Psoas muscle (tissue), 8 donors: ENCODE measurements around the gene CCDC12. TPM values are rescaled to one million over a fixed set of nuclear protein-coding genes. Genes with fewer than 3 reads are reported as not detected.

ENCODE experiments used
- ATAC-seq, 4 donors: fragments of 200-7000 bp; cut with Tn5 transposase; one replicate each; pipeline ENCODE4 v1.9.1; 2020; ENCODE audit warnings: moderate library complexity in 3 of 4, mild to moderate bottlenecking in 2 of 4
- DNase-seq, 2 donors: peaks; one replicate each; pipeline ENCODE4 v3.0.0-alpha.2; 2020
- H3K27ac ChIP-seq: fragments of 200-600 bp; one replicate; pipeline ENCODE4 v1.8.0; 2022
- H3K27me3 ChIP-seq, 3 donors: fragments of 200-600 bp in 1 of 3; one replicate each; pipeline versions ENCODE4 v1.6.1 to v1.8.0; 2013 to 2022; ENCODE audit warnings: low read length in 2 of 3, mild to moderate bottlenecking in 2 of 3, moderate library complexity in 1 of 3; ENCODE audit not compliant: insufficient read depth in 3 of 3
- H3K36me3 ChIP-seq, 2 donors: fragments of 200-600 bp in 1 of 2; one replicate each; pipeline versions ENCODE4 v1.6.1 to v1.8.0; 2013 to 2022; ENCODE audit warnings: low read depth in 1 of 2, mild to moderate bottlenecking in 1 of 2, moderate library complexity in 1 of 2; ENCODE audit not compliant: insufficient read depth in 1 of 2
- H3K4me1 ChIP-seq: fragments of 200-600 bp; one replicate; pipeline ENCODE4 v1.8.0; 2022
- H3K4me3 ChIP-seq: fragments of 200-600 bp; one replicate; pipeline ENCODE4 v1.8.0; 2022; ENCODE audit warnings: mild to moderate bottlenecking
- H3K9me3 ChIP-seq: fragments of 200-600 bp; one replicate; pipeline ENCODE4 v1.8.0; 2022
- WGBS, 3 donors: extraction: QIAGEN DNeasy Blood & Tissue Kit; methylation state at CpG; one replicate each; pipeline versions ENCODE4 v1.1.6 to v1.1.7; 2013; 5-methylcytosine and 5-hydroxymethylcytosine counted together
- intact Hi-C, 2 donors: fragments of 100-400 bp; cut with DNase I; formaldehyde crosslinking; loops; one replicate each; pipeline versions ENCODE4 v1.11.0 to v1.14.2; 2022
- polyA plus RNA-seq, 3 donors: library from polyadenylated mRNA; stranded (reverse); fragments of 200-250 nt; gene quantifications; one replicate each; pipeline ENCODE4 v1.2.3, GENCODE V29; 2013
- total RNA-seq, 4 donors: library from RNA; stranded (reverse); fragmentation: NEBNext Ultra II Directional in 2 of 4; extraction: Animal tissue kit (Norgen Biotek cat#: 25700) in 2 of 4; gene quantifications; one replicate each; pipeline versions ENCODE4 v1.2.1 to v1.2.4, GENCODE V29; 2021 to 2023
- TF ChIP-seq, protein P1 (sequence below): fragments of 200-600 bp; IDR thresholded peaks from one replicate; pipeline ENCODE4 v1.8.0; 2022; ENCODE audit warnings: antibody characterized with exemption
- donor health status: healthy with polysubstance abuse.
- donor health status: DM: no; HTN: no; CAD: no; lungs with moderate emphysema.
- donor health status: Bipolar disorder and iron deficiency.
- donor health status: healthy.
- donor health status: DM: yes; HTN: yes; CAD: no.
- donor health status: DM: no; HTN: no; CAD: no.
- donor health status: DM: no; HTN: no; CAD: no.
- donor health status: DM: yes; HTN: yes; CAD: no.

Gene CCDC12
- total and polyA plus RNA-seq, 7 donors = 25.1 to 69.8 (median 36.4) TPM

DNA sequence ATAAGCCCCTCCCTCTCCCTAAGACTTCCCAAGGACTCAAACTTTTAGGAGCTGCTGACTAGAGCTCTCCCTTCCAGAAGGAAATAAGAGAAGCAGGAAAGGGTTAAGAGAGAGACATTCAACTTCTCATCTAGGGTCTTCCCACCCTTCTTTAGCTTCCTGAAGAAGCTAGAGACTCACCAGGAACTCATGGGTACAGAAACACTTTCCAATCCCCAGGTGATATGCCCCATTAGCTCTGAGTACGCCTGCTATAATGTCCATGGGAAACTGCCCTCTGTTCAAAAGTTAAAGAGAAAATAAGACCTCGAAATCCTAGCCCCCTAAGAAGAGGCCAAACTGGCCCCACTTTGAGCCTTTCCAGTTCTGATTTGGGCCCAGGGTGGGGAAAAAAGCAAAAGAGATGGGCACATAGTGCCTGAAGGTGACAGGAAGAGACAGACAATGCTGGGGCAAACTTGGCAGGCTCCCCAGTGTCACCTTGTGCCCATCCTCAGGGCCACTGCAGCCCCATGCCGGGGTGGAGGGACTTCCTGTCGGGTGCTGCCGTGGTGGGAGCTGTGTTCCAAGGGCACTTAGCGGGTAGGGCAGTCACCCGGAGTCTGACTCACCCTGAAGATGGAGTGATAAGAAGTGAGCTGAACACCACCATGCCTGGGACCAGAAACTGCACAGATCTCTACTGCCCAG, 29.5 kb downstream of the CCDC12 start:
- Histone ChIP-seq H3K27ac (peak overlapping the region; percentile 90), H3K4me3 (no peak overlapping the region), H3K9me3 (no peaks in the 10 kb centered on the region), H3K36me3 (no peaks in the 10 kb centered on the region), H3K4me1 (peaks cover 85% of the 10 kb centered on the region), H3K27me3 (no peaks in the 10 kb centered on the region)
- ATAC-seq (no peak), DNase-seq (peak in 1 of 2 donors; percentile 51)
- WGBS, 3 donors = 58 to 74% (median 64%) methylated on average over 7 of the region's 7 CpGs
- TF ChIP-seq, protein P1, sequence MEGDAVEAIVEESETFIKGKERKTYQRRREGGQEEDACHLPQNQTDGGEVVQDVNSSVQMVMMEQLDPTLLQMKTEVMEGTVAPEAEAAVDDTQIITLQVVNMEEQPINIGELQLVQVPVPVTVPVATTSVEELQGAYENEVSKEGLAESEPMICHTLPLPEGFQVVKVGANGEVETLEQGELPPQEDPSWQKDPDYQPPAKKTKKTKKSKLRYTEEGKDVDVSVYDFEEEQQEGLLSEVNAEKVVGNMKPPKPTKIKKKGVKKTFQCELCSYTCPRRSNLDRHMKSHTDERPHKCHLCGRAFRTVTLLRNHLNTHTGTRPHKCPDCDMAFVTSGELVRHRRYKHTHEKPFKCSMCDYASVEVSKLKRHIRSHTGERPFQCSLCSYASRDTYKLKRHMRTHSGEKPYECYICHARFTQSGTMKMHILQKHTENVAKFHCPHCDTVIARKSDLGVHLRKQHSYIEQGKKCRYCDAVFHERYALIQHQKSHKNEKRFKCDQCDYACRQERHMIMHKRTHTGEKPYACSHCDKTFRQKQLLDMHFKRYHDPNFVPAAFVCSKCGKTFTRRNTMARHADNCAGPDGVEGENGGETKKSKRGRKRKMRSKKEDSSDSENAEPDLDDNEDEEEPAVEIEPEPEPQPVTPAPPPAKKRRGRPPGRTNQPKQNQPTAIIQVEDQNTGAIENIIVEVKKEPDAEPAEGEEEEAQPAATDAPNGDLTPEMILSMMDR = no peak
- intact Hi-C loops = no loop called here

DNA sequence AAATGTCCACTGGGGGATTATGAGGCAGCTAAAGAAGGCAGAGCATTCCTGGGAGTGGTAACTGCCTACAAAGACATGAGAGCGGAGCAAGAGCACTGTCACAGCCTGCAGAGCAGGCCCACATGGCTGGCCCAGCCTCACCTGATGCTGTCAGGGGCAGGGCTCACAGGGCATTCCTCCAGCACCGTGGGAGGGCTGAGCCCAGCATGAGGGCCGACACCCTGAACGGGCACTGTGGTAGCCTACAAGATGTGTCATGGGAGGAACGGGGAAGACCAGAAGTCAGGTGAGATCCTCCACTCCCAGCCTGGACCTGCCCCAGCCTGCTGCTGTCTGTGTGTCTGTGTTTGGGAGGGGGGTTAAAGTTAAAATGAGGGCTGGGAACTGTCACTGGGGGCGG, 30.1 kb downstream of the CCDC12 start:
- ATAC-seq = no peak
- no peak overlapping the region for H3K4me3 ChIP-seq
- no peaks in the 10 kb centered on the region for H3K27me3 ChIP-seq
- TF ChIP-seq, protein P1 = no peak
- 74 to 90% (median 86%) methylated on average over 6 of the region's 6 CpGs for WGBS, 3 donors
- H3K36me3 ChIP-seq = no peaks in the 10 kb centered on the region
- intact Hi-C loops = no loop called here
- H3K4me1 ChIP-seq = peaks cover 90% of the 10 kb centered on the region
- H3K9me3 ChIP-seq = no peaks in the 10 kb centered on the region
- DNase-seq = no peak
- H3K27ac ChIP-seq = peak overlapping the region; percentile 90

DNA sequence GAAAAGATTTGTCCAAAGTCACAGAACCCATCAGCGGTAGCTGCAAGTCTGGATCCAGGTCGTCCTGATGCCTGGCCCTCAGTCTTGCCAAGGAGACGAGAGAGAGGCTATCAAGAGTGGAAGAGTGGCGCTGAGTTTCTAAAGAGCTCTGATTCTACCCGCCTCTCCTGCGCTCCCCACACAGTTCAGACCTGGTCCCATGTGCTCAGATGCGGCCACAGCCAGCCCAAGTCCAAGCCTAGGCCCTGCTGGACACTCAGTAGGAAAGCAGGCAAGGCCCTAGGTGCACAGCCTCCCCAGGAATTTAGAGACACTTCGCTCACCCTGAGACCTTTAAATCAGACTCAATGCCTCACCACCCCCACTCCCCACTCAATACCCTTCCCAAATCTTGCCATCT, 32.4 kb downstream of the CCDC12 start:
- TF ChIP-seq, protein P1 = no peak
- H3K9me3 ChIP-seq = no peaks in the 10 kb centered on the region
- H3K36me3 ChIP-seq = peaks cover 0 to 16% of the 10 kb centered on the region in 2 donors
- WGBS, 3 donors = 72 to 77% (median 75%) methylated on average over 8 of the region's 8 CpGs
- no peaks in the 10 kb centered on the region for H3K27me3 ChIP-seq
- H3K27ac ChIP-seq = peak overlapping the region; percentile 90
- intact Hi-C loops = no loop called here
- H3K4me1 ChIP-seq = peaks cover 79% of the 10 kb centered on the region
- ATAC-seq (no peak), DNase-seq (no peak)
- no peak overlapping the region for H3K4me3 ChIP-seq

DNA sequence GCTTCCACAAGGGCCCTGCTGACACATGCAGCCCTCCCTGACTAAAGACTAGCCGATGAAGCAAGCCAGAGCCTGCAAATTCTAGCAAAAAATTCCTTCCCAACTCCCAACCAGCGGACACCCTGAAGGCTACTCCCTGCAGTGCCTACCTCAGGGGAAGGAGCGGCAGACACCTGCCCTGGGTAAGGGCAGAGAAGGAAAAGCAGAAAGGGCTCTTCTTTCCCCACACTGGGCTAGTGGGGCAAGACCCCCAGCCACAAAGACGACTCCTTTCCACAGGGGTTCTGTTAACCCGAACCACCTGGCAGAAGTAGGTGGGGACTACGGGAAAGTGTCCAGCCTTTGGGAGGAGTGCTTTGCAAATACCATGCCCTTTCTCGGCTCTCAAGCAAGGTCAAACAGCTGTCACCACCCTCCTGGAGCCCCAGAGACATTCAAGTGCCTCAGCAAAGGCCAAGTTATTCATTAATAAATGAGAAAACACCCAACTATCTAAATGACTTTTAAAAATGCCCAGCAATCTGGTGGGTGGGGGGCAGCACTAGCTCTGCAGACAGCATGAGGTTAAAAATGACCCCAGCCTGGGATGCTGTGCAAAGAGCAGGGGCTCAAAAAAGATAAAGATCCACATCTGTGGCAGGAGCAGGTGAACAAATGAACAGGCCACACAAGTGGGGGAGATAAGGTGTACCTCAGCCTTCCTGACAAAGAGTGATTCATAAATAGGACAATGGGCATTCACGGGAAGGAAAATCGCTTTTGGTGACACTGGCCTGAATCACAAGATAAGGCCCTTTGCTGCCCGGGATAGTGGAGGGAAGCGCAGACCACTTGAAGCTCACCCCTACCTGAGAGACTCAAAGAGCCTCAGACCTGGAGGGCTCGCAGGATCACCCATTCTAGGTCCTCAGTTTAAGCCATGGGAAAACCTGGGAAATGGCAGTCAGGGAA, 33.0 kb downstream of the CCDC12 start:
- H3K27ac ChIP-seq = peak overlapping the region; percentile 90
- WGBS, 3 donors = 51 to 57% (median 53%) methylated on average over 12 of the region's 12 CpGs
- ATAC-seq = no peak
- peaks cover 79% of the 10 kb centered on the region for H3K4me1 ChIP-seq
- DNase-seq = no peak
- H3K36me3 ChIP-seq = peaks cover 0 to 16% of the 10 kb centered on the region in 2 donors
- no peaks in the 10 kb centered on the region for H3K9me3 ChIP-seq
- H3K4me3 ChIP-seq = peak overlapping the region; percentile 7
- intact Hi-C loops = no loop called here
- H3K27me3 ChIP-seq = no peaks in the 10 kb centered on the region
- TF ChIP-seq, protein P1 = no peak
